DMS 273 treated with DMSO at 0.1 percent for 48 hours (cell line): ENCODE measurements around the gene CCDC200.
A peak's percentile ranks its signal among the peaks of the same experiment; 100 is the strongest.
"Not testable (repeated sequence)": the region's sequence is repeated elsewhere in the genome, so short reads cannot be mapped to it uniquely, and the experiment has no call there.

Experiments used
- DNase-seq: peaks from one replicate; lab custom pipeline; 2025; lab: John Stamatoyannopoulos, UW

CCDC200 gene

DNA sequence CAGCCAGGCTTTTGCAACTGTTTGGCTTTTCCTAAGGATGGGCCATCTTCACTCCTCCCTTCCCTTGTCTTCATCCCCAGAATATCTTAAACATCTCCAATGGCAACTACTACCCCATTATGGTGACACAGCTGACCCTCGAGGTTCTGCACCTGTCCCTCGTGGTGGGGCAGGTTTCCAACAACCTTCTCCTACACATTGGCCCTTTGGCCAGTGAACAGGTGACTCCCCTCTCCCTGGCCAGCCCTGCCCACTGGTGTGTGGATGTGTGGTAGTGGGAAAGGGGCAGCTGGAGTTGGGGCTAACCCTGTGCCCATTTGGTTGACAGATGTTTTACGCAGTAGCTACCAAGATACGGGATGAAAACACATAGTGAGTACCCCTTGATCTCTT is 12.1 kb downstream of the CCDC200 start:
- no peak for DNase-seq

GRCh38 chr17:43215341-43215740 is 13.1 kb downstream of the CCDC200 start:
- DNase-seq: no peak

DNA sequence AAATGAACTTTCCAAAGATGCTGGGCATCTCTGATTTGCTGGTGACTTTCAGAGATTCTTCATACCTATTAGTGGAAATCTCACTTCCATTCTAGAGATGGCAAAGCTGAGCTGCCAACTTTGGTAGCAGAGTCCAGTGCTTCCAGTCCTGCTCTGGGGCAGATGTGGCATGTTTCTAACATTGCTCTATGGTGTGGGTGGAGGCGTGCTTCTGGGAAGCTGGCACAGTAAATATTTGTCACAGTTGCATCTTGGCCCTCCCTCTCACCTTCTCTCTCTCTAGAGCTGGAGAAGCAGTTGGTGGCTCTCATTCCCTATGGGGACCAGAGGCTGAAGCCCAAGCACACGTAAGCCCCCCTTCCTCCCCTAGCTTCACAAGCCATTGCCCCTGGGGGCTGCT is 14.9 kb downstream of the CCDC200 start:
- DNase-seq: no peak

DNA sequence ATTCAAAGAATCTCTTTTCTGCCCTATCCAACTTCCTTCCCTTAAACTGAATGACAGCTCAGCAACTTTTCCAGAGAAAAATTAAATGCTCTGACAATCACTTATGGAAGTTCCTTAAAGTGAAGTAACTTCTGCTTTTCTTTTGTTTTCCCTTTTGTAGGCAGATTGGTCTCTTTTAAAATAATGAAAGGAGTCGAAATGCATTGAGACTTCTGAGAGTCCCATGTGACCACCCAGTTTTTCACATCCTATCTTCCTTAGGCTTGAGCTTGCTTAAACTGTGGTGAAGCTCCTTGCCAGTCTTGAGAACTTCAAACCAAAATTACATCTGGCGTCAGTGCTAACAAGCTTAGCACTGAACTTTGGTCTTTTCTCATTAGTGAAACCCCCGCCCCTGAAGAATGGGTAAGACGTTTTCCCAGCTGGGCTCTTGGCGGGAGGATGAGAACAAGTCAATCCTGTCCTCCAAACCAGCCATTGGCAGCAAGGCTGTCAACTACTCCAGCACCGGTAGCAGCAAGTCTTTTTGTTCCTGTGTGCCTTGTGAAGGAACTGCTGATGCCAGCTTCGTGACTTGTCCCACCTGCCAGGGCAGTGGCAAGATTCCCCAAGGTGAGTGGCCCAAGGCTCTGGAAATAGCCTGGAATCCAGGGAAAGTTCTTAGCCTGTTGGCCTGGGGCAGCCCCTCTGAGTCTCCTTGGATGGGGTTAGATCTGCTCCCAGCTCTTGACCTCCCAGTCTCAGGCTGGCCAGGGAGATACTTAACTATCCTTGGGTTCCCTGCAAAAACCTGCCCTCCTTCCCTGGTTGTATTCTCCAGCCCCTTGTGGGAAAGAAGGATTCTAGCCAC is 15.6 kb downstream of the CCDC200 start:
- DNase-seq: no peak

- no peak for DNase-seq
Observed at GRCh38 chr17:43211480-43212402, 16.7 kb downstream of the CCDC200 start, which contains the start of gene TMEM106A. TSS of gene TMEM106A (plus strand) at chr17:43211875. CDS start at chr17:43213042, 1,167 bp downstream.

GRCh38 chr17:43211123-43211479 is 17.3 kb downstream of the CCDC200 start:
- no peak for DNase-seq

DNA sequence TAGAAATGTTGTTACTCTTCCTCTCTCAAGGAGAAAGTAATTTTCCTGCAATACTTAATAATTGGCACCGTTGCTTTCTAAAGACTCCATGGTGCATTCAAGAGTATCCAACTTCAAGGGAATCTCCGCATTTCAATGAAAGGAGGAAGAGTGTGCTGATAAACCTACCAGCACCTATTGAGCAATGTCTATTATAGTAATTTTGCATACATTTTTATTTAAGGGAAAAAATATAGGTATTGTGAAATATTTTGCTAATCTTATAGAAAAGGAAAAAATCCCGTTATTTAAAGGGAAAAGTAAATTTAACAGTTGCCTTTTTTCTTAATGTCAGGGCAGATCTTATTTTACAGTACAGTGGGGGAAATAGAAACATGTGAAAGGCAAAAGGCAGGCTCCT is 17.8 kb downstream of the CCDC200 start:
- DNase-seq: no peak

DNA sequence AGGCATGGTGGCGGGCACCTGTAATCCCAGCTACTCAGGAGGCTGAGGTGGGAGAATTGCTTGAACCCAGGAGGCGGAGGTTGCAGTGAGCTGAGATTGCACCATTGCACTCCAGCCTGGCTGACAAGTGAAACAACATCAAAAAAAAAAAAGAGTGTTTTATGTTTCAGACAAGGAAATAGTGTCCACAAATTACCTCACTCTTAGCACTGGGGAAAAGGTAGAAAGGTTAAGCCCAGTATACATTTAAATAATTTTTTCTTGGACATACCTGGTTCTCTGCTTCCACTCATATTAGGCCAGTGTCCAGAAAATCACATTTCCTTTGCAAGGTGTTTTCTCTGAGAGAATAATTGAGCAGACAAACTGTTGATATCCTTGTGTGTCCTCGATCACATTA is 25.4 kb downstream of the CCDC200 start:
- not testable (repeated sequence) for DNase-seq

DNA sequence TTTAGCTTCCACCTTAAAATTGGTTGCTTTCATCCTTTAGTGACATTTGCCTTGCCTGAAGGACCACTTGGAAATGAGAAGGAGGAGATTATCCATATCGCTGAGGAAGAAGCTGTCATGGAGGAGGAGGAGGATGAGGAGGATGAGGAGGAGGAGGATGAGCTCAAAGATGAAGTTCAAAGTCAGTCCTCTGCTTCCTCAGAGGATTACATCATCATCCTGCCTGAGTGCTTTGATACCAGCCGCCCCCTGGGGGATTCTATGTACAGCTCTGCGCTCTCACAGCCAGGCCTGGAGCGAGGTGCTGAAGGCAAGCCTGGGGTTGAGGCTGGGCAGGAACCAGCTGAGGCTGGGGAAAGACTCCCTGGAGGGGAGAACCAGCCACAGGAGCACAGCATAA is 28.3 kb downstream of the CCDC200 start:
- no peak for DNase-seq

DNA sequence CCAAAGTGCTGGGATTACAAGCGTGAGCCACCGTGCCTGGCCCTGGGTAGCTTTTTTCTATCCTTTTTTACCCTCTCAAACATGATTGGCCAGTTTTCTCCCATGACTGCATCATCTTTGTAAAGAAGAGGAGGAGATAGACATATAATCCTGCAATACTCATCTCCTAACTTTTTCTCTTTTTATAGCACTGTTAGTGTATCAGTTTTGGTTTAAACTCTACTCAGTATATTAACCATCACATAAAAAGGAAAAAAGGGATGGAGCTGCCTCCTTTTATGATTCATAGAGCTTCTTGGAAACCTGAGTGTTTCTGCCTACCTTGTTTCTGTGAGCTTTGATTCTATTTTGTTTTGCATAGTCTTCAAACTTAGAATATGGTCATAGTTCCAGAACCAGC is 28.8 kb downstream of the CCDC200 start:
- DNase-seq: no peak

DNA sequence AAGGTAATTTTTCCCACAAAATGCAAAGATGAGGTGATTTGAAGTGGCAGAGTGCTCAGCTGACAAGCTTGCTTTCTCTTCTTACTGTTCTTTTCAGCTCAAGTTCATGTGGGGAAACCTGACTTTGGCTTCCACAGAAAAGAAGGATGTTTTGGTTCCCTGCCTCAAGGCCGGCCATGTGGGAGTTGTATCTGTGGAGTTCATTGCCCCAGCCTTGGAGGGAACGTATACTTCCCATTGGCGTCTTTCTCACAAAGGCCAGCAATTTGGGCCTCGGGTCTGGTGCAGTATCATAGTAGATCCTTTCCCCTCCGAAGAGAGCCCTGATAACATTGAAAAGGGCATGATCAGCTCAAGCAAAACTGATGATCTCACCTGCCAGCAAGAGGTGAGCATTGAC is 35.2 kb downstream of the CCDC200 start:
- no peak for DNase-seq

DNA sequence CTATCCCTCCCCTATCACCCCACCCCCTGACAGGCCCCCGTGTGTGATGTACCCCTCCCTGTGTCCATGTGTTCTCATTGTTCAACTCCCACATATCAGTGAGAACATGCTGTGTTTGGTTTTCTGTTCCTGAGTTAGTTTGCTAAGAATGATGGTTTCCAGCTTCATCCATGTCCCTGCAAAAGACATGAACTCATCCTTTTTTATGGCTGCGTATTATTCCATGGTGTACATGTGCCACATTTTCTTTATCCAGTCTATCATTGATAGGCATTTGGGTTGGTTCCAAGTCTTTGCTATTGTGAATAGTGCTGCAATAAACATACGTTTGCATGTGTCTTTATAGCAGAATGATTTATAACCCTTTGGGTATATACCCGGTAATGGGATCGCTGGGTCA is 41.8 kb downstream of the CCDC200 start:
- not testable (repeated sequence) for DNase-seq

DNA sequence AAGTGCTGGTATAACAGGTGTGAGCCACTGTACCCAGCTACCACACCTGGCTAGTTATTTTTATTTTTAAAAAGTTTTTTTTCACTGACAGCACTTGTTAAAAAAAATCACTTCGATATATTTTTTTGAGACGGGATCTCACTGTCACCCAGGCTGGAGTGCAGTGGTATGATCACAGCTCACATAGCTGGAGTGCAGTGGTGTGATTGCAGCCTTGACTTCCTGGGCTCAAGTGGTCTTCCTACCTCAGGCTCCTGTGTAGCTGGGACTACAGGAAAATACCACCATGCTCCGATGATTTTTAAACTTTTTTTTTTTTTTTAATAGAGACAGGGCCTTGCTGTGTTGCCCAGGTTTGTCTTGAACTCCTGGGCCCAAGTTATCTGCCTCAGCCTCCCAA is 44.5 kb downstream of the CCDC200 start:
- no peak for DNase-seq

GRCh38 chr17:43176119-43176570 is 52.3 kb downstream of the CCDC200 start:
- DNase-seq: no peak

GRCh38 chr17:43175213-43176118 is 53.0 kb downstream of the CCDC200 start:
- no peak for DNase-seq

DNA sequence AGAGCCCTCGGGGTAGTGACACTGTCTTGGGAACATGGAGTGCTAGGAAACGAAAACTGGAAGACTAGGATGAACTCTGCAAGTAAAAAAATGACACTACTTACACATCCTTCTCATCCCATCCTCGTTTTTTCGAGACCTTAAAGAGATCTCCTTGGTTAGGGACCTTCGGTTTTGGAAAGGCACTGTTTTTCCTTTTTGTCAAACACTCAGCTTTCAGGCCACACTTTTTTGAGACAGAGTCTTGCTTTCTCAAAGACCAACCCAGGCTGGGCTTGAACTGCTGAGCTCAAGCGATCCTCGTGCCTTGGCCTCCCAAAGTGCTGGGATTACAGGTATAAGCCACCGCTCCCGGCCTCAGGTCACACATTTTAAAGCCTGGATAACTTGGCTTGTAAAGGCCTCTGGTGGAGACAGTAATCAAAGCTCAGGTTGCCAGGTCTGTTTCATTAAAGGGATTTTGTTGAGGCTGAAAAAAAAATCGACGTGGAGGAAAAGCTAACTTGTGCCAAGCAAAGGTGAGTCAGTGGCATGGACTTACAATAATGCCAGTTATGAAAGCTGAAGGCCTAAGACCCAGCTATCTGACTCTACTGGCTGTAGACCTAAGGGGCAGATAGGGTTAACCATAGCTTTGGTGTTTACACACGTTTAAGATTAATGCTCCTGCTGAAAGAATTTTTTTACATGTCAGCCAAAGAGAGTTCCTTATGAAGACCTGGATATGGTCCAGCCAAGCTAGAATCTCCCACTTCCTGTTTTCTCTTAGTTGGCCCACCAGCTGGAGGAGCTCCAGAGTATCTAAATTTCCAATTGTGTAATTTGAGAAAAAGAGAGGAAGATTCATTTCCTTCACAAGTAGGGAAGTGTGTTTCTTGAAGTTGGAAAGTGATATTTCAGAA is 56.6 kb downstream of the CCDC200 start:
- peak; percentile 40 for DNase-seq
